Lower lobe of right lung (tissue), 2 donors: Measurements from ENCODE around the gene S100A4. TPM values are rescaled to one million over a fixed set of nuclear protein-coding genes. Genes with fewer than 3 reads are reported as not detected.
"Not testable (repeated sequence)": the region's sequence is repeated elsewhere in the genome, so short reads cannot be mapped to it uniquely, and the experiment has no call there.

Experiments used
- ATAC-seq, 2 donors: fragments of 200-7000 bp; cut with Tn5 transposase; one replicate each; pipeline ENCODE4 v1.9.1; 2020 to 2022; ENCODE audit warnings: mild to moderate bottlenecking in 2 of 2, moderate library complexity in 2 of 2
- DNase-seq: peaks from one replicate; pipeline ENCODE4 v3.0.0-alpha.2; 2020
- H3K27ac ChIP-seq: fragments of 200-600 bp; one replicate; pipeline ENCODE4 v1.8.0; 2022
- H3K27me3 ChIP-seq: fragments of 200-600 bp; one replicate; pipeline ENCODE4 v1.8.0; 2022; ENCODE audit warnings: low read depth
- H3K36me3 ChIP-seq: fragments of 200-600 bp; one replicate; pipeline ENCODE4 v1.8.0; 2022; ENCODE audit warnings: mild to moderate bottlenecking
- H3K4me1 ChIP-seq: fragments of 200-600 bp; one replicate; pipeline ENCODE4 v1.8.0; 2022
- H3K4me3 ChIP-seq: fragments of 200-600 bp; one replicate; pipeline ENCODE4 v1.8.0; 2022; ENCODE audit warnings: mild to moderate bottlenecking
- H3K9me3 ChIP-seq: fragments of 200-600 bp; one replicate; pipeline ENCODE4 v1.8.0; 2022
- intact Hi-C: fragments of 100-400 bp; cut with DNase I; formaldehyde crosslinking; loops from one replicate; pipeline ENCODE4 v1.11.0; 2022
- total RNA-seq: library from RNA; stranded (reverse); fragmentation: NEBNext Ultra II Directional; extraction: Animal tissue kit (Norgen Biotek cat#: 25700); gene quantifications from one replicate; pipeline ENCODE4 v1.2.1, GENCODE V29; 2021
- TF ChIP-seq, protein P1 (sequence below): fragments of 200-600 bp; IDR thresholded peaks from one replicate; pipeline ENCODE4 v1.8.0; 2022; ENCODE audit warnings: antibody characterized with exemption, mild to moderate bottlenecking
- donor health status: DM: no; HTN: yes; CAD: no; lungs with severe emphysema.

Gene S100A4
- total RNA-seq, 1 donor from 2014 or later, result 600 TPM

DNA sequence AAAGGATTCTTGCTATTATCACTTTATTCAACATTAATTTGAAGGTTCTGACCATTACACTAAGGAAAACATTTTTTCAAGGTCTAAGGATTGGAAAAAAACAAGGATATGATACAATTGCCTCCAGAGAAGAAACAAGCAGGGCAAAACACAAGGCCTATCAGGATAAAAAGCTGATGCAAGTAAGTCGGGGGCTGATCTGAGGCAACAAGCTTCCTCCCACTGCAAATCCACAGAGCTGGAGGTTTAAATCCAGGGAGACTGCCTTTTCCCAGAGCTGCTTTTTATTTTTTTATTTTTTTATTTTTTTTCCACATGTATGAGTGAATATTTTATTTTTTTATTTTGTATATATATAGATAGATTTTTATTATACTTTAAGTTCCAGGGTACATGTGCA lies 39.4 kb upstream of the S100A4 start:
- intact Hi-C loops, result no loop called here
- DNase-seq, result no peak
- TF ChIP-seq, protein P1, sequence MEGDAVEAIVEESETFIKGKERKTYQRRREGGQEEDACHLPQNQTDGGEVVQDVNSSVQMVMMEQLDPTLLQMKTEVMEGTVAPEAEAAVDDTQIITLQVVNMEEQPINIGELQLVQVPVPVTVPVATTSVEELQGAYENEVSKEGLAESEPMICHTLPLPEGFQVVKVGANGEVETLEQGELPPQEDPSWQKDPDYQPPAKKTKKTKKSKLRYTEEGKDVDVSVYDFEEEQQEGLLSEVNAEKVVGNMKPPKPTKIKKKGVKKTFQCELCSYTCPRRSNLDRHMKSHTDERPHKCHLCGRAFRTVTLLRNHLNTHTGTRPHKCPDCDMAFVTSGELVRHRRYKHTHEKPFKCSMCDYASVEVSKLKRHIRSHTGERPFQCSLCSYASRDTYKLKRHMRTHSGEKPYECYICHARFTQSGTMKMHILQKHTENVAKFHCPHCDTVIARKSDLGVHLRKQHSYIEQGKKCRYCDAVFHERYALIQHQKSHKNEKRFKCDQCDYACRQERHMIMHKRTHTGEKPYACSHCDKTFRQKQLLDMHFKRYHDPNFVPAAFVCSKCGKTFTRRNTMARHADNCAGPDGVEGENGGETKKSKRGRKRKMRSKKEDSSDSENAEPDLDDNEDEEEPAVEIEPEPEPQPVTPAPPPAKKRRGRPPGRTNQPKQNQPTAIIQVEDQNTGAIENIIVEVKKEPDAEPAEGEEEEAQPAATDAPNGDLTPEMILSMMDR, result no peak
- no peak for ATAC-seq
- Histone ChIP-seq H3K27ac (no peak overlapping the region), H3K4me1 (no peaks in the 10 kb centered on the region), H3K36me3 (no peaks in the 10 kb centered on the region), H3K4me3 (no peak overlapping the region), H3K9me3 (no peaks in the 10 kb centered on the region), H3K27me3 (no peaks in the 10 kb centered on the region)

DNA sequence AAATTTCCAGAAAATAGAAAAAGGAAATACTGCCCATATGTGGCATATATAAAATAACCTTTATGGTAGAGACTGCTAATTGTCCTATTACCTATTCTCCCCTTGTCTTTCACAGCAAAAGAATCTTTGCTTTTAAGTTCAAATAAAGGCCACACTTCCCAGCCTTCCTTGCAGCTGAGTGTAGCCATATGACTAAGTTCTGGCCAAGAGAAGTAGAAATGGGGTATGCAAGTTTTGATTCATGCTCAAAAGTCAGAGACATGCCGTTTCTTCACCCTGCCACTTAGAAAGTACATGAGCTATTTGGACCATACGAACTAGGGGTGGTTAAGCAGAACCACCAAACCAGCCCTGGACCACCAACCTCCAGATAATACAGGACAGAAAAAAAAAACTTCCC lies 38.4 kb upstream of the S100A4 start:
- no peak for DNase-seq
- no peak for ATAC-seq

DNA sequence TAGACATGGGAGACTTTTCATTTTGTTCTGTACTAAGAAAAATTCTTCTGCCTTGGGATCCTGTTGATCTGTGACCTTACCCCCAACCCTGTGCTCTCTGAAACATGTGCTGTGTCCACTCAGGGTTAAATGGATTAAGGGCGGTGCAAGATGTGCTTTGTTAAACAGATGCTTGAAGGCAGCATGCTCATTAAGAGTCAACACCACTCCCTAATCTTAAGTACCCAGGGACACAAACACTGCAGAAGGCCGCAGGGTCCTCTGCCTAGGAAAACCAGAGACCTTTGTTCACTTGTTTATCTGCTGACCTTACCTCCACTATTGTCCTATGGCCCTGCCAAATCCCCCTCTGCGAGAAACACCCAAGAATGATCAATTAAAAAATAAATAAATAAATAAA lies 37.9 kb upstream of the S100A4 start:
- DNase-seq, H3K4me3 ChIP-seq, H3K9me3 ChIP-seq, H3K27ac ChIP-seq, H3K27me3 ChIP-seq, ATAC-seq, intact Hi-C loops, H3K36me3 ChIP-seq, H3K4me1 ChIP-seq: not testable (repeated sequence)

More for the DNA sequence above, 38.4 kb upstream of the S100A4 start:
- Histone ChIP-seq H3K27me3 (no peaks in the 10 kb centered on the region), H3K36me3 (no peaks in the 10 kb centered on the region), H3K4me3 (no peak overlapping the region), H3K4me1 (no peaks in the 10 kb centered on the region), H3K9me3 (no peaks in the 10 kb centered on the region), H3K27ac (no peak overlapping the region)
- TF ChIP-seq, protein P1, result no peak
- intact Hi-C loops, result no loop called here

GRCh38 chr1:153582836-153583235 lies 37.2 kb upstream of the S100A4 start:
- H3K9me3 ChIP-seq, ATAC-seq, DNase-seq: not testable (repeated sequence)

DNA sequence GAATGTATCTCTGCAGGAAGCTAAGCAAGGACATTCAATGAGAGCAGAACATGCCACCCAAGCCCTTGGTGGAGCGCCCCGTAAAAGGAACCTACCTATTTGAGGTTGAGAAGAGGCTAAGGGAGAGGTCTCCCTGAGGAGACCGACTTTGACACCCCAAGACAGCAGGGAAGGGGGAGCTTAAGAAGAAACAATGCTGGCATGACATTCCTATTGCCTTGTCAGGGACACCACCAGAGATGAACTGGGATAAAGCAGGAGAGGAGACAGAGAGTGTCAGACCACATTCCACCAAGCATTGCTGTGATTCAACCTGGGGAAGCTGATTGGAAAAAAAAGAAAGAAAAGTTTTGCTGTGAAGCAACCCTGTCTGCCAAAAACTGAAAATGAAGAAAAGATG lies 33.3 kb upstream of the S100A4 start:
- Histone ChIP-seq H3K9me3 (no peaks in the 10 kb centered on the region), H3K4me1 (peaks cover under 1% of the 10 kb centered on the region), H3K27me3 (no peaks in the 10 kb centered on the region), H3K27ac (no peak overlapping the region), H3K4me3 (no peak overlapping the region), H3K36me3 (no peaks in the 10 kb centered on the region)
- DNase-seq, result no peak
- TF ChIP-seq, protein P1, result no peak
- intact Hi-C loops, result no loop called here
- no peak for ATAC-seq

More at GRCh38 chr1:153582836-153583235, 37.2 kb upstream of the S100A4 start:
- H3K27me3 ChIP-seq, H3K4me3 ChIP-seq, H3K27ac ChIP-seq, intact Hi-C loops, H3K36me3 ChIP-seq, H3K4me1 ChIP-seq: not testable (repeated sequence)

DNA sequence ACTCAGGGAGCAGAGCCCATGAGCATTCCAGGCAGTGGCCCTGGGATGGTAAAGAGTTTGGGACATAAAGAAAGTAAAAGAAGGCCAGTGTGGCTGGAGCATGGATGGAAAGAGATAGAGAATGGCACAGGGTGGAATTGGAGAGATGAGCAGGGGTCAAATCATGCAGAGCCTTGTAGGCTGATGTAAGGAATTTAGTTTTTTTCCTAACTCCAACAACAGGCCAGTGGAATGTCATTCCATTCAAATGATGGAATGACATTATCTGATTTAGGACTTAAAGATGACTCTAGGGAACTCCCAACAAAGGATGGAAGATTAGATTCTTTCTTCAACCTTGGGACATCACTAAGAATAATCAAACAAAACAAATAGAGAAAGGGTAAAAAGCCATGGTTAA lies 32.9 kb upstream of the S100A4 start:
- Histone ChIP-seq H3K27me3 (no peaks in the 10 kb centered on the region), H3K4me3 (no peak overlapping the region), H3K9me3 (no peaks in the 10 kb centered on the region), H3K4me1 (peaks cover 5% of the 10 kb centered on the region), H3K36me3 (no peaks in the 10 kb centered on the region), H3K27ac (no peak overlapping the region)
- DNase-seq (no peak), ATAC-seq (no peak)
- intact Hi-C loops, result no loop called here
- TF ChIP-seq, protein P1, result no peak

DNA sequence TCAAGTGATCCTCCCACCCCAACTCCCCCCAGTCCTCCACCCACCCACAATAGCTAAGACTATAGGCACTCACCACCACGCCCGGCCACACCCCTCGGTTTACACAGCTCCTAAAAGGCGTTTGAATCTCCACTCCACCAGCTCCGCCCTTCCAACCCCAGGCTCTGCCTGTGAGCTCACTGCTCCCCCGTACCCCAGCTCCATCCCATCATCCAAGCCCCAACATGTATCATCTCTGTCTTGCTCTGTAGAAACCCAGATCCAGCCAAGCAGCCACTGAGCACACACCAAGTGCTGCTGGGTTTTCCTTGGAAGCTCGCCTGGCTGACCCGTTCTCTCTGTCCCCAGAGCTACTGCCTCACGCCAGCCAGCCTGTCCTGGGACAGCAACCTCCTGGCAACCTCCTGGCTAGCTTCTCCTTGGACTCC lies 32.0 kb upstream of the S100A4 start:
- peak; percentile 53 for DNase-seq
- Histone ChIP-seq H3K4me1 (peaks cover 13% of the 10 kb centered on the region), H3K27ac (no peak overlapping the region), H3K36me3 (no peaks in the 10 kb centered on the region), H3K9me3 (no peaks in the 10 kb centered on the region), H3K4me3 (no peak overlapping the region), H3K27me3 (no peaks in the 10 kb centered on the region)
- TF ChIP-seq, protein P1, result no peak
- intact Hi-C loops, result no loop called here
- peak; percentile 43 to 56 for ATAC-seq
